ENCODE measurements around the gene ZMIZ2.

- TF ChIP-seq CTCF (IDR thresholded peaks at IDR 0.05) (no peak), ZFX (IDR thresholded peaks at IDR 0.05; ENCODE audit: borderline replicate concordance) (no peak)
These were observed 50.1 kb downstream of the ZMIZ2 start for GRCh38 chr7:44798649-44799305.
